ENCODE data around the gene OR51B5.
"Not testable (repeated sequence)": the region's sequence is repeated elsewhere in the genome, so short reads cannot be mapped to it uniquely, and the experiment has no call there.

The OR51B5 gene

GRCh38 chr11:5351208-5351607 lies 7.9 kb upstream of the OR51B5 start, which contains the start of gene OR51B6:
Gene OR51B6, plus strand, starts transcription at chr11:5351508. Its CDS starts 0 bp downstream, at chr11:5351508.
- no peak for DNase-seq

DNA sequence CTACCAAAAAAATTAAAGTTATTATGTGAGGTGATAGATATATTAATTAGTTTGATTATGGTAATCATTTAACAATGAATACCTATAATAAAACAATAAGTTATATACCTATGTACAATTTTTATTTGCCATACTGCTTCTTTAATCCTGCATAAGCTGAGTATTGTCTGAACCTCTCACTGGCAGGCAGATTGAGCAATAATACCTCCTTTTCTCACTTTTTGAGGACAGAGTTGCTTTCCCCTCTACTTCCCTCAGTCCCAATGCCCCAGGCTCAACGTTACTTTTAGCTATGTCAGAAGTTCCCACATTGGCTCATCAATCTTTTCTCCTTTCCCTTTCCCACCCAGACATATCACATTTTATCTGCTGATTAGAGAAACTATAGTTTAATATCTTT lies 6.2 kb upstream of the OR51B5 start:
- Mint-ChIP-seq H3K4me3 (no peak overlapping the region), H3K27ac (no peak overlapping the region), H3K36me3 (no peaks in the 10 kb centered on the region), H3K9me3 (peaks cover 0 to 2% of the 10 kb centered on the region in 2 donors), H3K27me3 (peaks cover 4 to 12% of the 10 kb centered on the region in 2 donors), H3K4me1 (no peaks in the 10 kb centered on the region)
- ATAC-seq (replicated peaks) (no peak), DNase-seq (no peak)

More at GRCh38 chr11:5351208-5351607, 7.9 kb upstream of the OR51B5 start, which contains the start of gene OR51B6:
- Mint-ChIP-seq H3K27me3 (peaks cover 4 to 12% of the 10 kb centered on the region in 2 donors), H3K36me3 (no peaks in the 10 kb centered on the region), H3K27ac (no peak within 1 kb of the TSS), H3K4me1 (no peaks in the 10 kb centered on the region), H3K4me3 (no peak within 1 kb of the TSS), H3K9me3 (peaks cover 0 to 2% of the 10 kb centered on the region in 2 donors)
- no peak for ATAC-seq (replicated peaks)

DNA sequence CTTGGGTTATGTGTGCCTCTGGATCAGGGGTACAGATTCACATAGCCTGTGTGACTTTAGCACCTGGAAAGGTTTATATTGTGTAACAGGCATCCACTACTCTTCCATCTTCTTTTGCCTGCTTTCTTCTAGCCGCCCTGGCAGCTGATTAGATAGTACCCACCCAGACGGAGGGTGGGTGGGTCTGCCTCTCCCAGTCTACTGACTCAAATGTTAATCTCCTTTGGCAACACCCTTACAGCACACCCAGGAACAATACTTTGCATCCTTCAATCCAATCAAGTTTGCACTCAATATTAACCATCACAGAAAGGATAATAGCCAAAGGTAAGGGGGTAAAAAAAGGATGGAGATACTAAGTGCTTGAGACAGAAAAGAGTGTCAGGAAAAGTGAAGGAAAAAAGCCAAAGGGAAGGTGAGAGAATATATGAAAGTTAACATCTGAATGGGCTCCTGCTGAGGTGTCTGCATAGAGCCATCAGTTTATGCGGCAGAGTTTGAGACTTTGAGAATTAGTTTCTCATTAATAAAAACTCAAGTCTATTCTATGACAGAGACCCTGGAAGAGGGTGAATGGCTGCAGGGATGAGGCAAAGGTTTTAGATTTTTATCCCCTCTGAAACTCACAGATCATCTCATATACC lies 5.3 kb upstream of the OR51B5 start:
- Mint-ChIP-seq H3K27ac (no peak overlapping the region), H3K9me3 (peaks cover 0 to 2% of the 10 kb centered on the region in 2 donors), H3K27me3 (peaks cover 4 to 12% of the 10 kb centered on the region in 2 donors), H3K4me1 (no peaks in the 10 kb centered on the region), H3K36me3 (no peaks in the 10 kb centered on the region), H3K4me3 (no peak overlapping the region)
- no peak for DNase-seq
- no peak for ATAC-seq (replicated peaks)

DNA sequence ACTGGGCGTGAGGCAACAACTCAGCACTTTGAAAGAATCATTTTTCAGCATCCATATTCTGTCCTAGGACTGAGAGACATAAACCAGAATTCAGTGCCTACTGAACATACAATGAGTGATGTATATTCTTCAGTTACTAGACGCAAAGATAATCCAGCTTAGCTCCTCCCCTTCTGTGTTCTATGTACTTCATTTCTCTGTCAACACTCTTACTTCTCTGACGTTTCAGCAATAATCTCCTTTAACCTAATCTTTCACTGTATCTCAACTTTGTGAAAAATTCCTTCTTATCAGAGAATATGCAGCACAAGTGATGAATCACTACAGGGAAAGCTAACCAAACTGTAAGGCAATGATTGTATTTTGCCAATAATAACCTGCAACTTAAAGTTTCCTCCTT lies 2.5 kb upstream of the OR51B5 start:
- H3K27ac Mint-ChIP-seq = no peak overlapping the region
- no peak overlapping the region for H3K4me3 Mint-ChIP-seq
- H3K4me1 Mint-ChIP-seq = no peaks in the 10 kb centered on the region
- ATAC-seq (replicated peaks) (no peak), DNase-seq (no peak)
- H3K27me3 Mint-ChIP-seq = peaks cover 4 to 12% of the 10 kb centered on the region in 2 donors
- H3K9me3 Mint-ChIP-seq = peaks cover 0 to 2% of the 10 kb centered on the region in 2 donors
- H3K36me3 Mint-ChIP-seq = no peaks in the 10 kb centered on the region

- ATAC-seq (replicated peaks) = no peak
- no peaks in the 10 kb centered on the region for H3K4me1 Mint-ChIP-seq
These were observed 3.5 kb downstream of the OR51B5 start for GRCh38 chr11:5339771-5340322.

GRCh38 chr11:5337253-5337652 lies 6.1 kb downstream of the OR51B5 start:
- not testable (repeated sequence) for H3K4me1 Mint-ChIP-seq; H3K27me3 Mint-ChIP-seq; ATAC-seq (replicated peaks); H3K36me3 Mint-ChIP-seq; H3K4me3 Mint-ChIP-seq; H3K27ac Mint-ChIP-seq; DNase-seq; H3K9me3 Mint-ChIP-seq

More at GRCh38 chr11:5339771-5340322, 3.5 kb downstream of the OR51B5 start:
- Mint-ChIP-seq H3K4me3 (no peak overlapping the region), H3K9me3 (no peaks in the 10 kb centered on the region), H3K36me3 (no peaks in the 10 kb centered on the region), H3K27me3 (no peaks in the 10 kb centered on the region), H3K27ac (no peak overlapping the region)
- DNase-seq = no peak

DNA sequence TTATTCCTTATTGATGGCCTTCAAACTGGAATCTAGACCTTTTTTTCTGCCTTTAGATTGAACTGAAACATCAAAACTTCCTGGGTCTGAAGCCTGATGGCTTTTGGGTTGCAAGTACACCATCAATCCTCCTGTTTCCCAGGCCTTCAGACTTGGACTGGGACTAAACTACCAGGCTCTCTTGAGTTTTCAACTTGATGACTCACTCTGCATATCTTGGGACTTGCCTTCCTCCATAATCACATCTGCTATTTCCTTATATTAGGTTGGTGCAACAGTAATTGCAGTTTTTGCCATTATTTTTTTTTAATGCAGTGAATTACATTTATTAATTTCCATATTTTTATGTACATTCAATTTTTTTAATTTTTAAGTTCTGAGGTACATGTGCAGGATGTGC lies 7.0 kb downstream of the OR51B5 start:
- Mint-ChIP-seq H3K4me3 (no peak overlapping the region), H3K36me3 (no peaks in the 10 kb centered on the region), H3K27me3 (no peaks in the 10 kb centered on the region), H3K27ac (no peak overlapping the region), H3K9me3 (no peaks in the 10 kb centered on the region), H3K4me1 (no peaks in the 10 kb centered on the region)
- ATAC-seq (replicated peaks) (no peak), DNase-seq (no peak)

- H3K4me3 Mint-ChIP-seq = no peak overlapping the region
- DNase-seq = no peak
- H3K36me3 Mint-ChIP-seq = no peaks in the 10 kb centered on the region
- no peak overlapping the region for H3K27ac Mint-ChIP-seq
- H3K4me1 Mint-ChIP-seq = no peaks in the 10 kb centered on the region
- no peaks in the 10 kb centered on the region for H3K27me3 Mint-ChIP-seq
- no peak for ATAC-seq (replicated peaks)
- H3K9me3 Mint-ChIP-seq = no peaks in the 10 kb centered on the region
These were observed 8.2 kb downstream of the OR51B5 start for GRCh38 chr11:5335170-5335569.

DNA sequence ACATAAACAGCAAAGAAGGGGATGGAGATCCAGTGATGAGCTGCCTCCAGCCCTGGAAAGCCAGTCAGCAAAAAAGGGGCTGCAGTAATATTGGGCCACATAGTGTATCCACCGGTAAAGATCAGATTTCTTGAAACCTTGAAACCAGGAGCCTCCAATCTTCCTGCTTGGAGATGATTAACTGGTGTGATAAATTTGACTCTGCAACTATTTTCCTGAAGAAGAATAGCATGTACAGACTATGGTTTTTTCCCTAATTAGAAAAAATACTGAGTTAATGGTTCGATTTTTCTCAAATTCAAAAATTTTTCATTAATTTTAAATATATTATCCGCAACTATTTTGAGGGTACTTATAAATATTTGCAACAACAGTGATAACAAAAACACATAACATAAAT lies 19.1 kb downstream of the OR51B5 start, which contains the start of gene OR51B2:
Gene OR51B2 (minus strand): TSS at position 101 of the 400 bp plus-strand sequence. CDS start 0 bp downstream, at position 101.
- ATAC-seq (replicated peaks) = no peak
- H3K4me1 Mint-ChIP-seq = no peaks in the 10 kb centered on the region

DNA sequence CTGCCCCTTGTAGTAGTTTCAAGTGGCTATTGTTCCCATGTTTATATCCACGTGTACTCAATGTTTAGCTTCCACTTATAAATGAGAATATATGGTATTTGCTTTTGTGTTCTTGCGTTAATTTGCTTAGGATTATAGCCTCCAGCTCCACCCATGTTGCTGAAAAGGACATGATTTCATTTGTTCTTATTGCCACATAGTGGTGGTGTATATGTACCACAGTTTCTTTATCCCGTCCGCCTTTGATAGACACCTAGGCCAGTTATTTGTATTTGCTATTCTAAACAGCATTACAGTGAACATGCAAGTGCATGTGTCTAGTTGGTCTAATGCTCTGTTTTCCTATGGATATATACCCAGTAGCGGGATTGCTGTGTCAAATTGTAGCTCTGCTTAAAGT lies 26.0 kb downstream of the OR51B5 start:
- H3K4me1 Mint-ChIP-seq = no peaks in the 10 kb centered on the region
- peaks cover 5 to 7% of the 10 kb centered on the region in 2 donors for H3K9me3 Mint-ChIP-seq

More for the DNA sequence above, 19.1 kb downstream of the OR51B5 start, which contains the start of gene OR51B2:
- Mint-ChIP-seq H3K4me3 (no peak within 1 kb of the TSS), H3K36me3 (no peaks in the 10 kb centered on the region), H3K27me3 (no peaks in the 10 kb centered on the region), H3K9me3 (no peaks in the 10 kb centered on the region), H3K27ac (no peak within 1 kb of the TSS)
- DNase-seq = no peak

GRCh38 chr11:5313326-5314023 lies 29.8 kb downstream of the OR51B5 start:
- not testable (repeated sequence) for H3K27me3 Mint-ChIP-seq; H3K27ac Mint-ChIP-seq; H3K36me3 Mint-ChIP-seq; H3K4me3 Mint-ChIP-seq; H3K9me3 Mint-ChIP-seq; H3K4me1 Mint-ChIP-seq; DNase-seq; ATAC-seq (replicated peaks)

More for the DNA sequence above, 26.0 kb downstream of the OR51B5 start:
- no peak for DNase-seq
- no peak overlapping the region for H3K4me3 Mint-ChIP-seq
- H3K27me3 Mint-ChIP-seq = no peaks in the 10 kb centered on the region
- H3K36me3 Mint-ChIP-seq = no peaks in the 10 kb centered on the region
- H3K27ac Mint-ChIP-seq = no peak overlapping the region
- no peak for ATAC-seq (replicated peaks)

GRCh38 chr11:5310423-5310822 lies 32.9 kb downstream of the OR51B5 start:
- H3K27me3 Mint-ChIP-seq = peaks cover 0 to 4% of the 10 kb centered on the region in 2 donors
- no peaks in the 10 kb centered on the region for H3K36me3 Mint-ChIP-seq
- H3K4me1 Mint-ChIP-seq = no peaks in the 10 kb centered on the region
- ATAC-seq (replicated peaks) (no peak), DNase-seq (no peak)
- H3K9me3 Mint-ChIP-seq = peaks cover 5 to 7% of the 10 kb centered on the region in 2 donors
- no peak overlapping the region for H3K4me3 Mint-ChIP-seq
- no peak overlapping the region for H3K27ac Mint-ChIP-seq

DNA sequence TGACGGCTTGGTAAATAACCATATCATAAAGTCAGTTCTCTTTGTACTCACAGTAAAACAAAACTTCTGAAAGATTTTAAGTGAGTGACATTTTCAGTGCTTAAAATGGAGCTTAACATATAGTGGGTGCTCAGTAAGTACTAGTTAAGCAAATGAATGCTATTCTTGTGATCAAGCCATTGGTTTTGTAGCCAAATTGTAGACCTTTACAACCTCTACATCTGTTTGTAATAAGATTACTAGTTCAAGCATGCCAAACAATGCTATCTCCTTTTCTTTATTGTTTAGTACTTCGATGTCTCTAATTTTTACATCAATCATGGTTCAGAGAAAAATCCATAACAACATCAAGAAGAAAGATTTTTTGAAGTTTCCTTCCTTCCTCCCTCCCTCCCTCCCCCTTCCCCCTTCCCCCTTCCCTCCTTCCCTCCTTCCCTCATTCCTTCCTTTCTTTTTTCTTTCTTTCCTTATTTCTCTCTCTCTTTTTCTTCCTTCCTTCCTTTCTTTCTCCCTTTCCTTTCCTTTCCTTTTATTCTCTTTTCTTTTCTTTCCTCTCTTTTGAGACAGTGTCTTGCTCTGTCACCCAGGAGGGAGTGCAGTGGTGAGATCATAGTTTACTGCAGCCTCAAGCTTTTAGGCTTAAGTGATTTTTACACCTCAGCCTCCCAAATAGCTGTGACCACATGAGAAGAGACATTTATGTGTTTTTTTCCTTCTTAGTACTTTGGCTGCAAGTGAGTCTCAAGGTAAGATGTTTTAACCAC lies 35.9 kb downstream of the OR51B5 start:
- peaks cover 0 to 4% of the 10 kb centered on the region in 2 donors for H3K27me3 Mint-ChIP-seq

GRCh38 chr11:5304046-5304445 lies 39.3 kb downstream of the OR51B5 start:
- no peak for DNase-seq
- Mint-ChIP-seq H3K36me3 (no peaks in the 10 kb centered on the region), H3K9me3 (no peaks in the 10 kb centered on the region), H3K4me1 (no peaks in the 10 kb centered on the region), H3K27me3 (peaks cover 0 to 4% of the 10 kb centered on the region in 2 donors), H3K27ac (no peak overlapping the region), H3K4me3 (no peak overlapping the region)
- ATAC-seq (replicated peaks) = no peak

More for the DNA sequence above, 35.9 kb downstream of the OR51B5 start:
- Mint-ChIP-seq H3K27ac (no peak overlapping the region), H3K36me3 (no peaks in the 10 kb centered on the region), H3K4me1 (no peaks in the 10 kb centered on the region), H3K9me3 (no peaks in the 10 kb centered on the region), H3K4me3 (no peak overlapping the region)
- ATAC-seq (replicated peaks) = no peak
- DNase-seq = no peak

Measured in stimulated activated naive B cell treated with anti-CD40 and anti-IgM and Interleukin-4, amounts not matched to agents 10 μg/mL and 1 μg/mL and 100 μg/mL, for 72 hours (primary cell).